NCI-H748 treated with DMSO at 0.1 percent for 48 hours (cell line): Measurements from ENCODE around the gene TMCC1.
A peak's percentile ranks its signal among the peaks of the same experiment; 100 is the strongest.
"Not testable (repeated sequence)": the region's sequence is repeated elsewhere in the genome, so short reads cannot be mapped to it uniquely, and the experiment has no call there.

ENCODE experiments used
- DNase-seq: peaks from one replicate; lab custom pipeline; 2025; lab: John Stamatoyannopoulos, UW

Gene TMCC1

GRCh38 chr3:129892857-129893580 lies 492 bp downstream of the TMCC1 start:
- peak; percentile 48 for DNase-seq

DNA sequence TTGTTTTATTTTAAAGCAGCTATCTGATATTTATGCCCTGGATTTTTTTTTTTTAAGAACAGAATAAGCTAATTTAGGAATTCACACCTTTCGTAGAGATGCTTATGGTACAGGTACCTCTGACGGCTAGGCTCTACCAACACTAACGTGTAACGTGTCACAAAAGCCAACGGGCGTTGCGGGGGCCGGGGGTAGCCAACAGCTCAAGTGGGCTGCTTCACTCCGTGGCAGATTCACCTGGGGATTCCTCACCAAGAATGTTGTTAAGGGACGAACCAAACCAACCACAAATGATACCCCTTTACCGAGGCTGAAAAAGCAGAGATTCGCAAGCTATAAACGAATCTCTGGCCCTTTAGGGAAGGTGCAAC lies 1.0 kb downstream of the TMCC1 start:
- no peak for DNase-seq

- DNase-seq = no peak
These were observed 2.6 kb downstream of the TMCC1 start for GRCh38 chr3:129890891-129891290.

DNA sequence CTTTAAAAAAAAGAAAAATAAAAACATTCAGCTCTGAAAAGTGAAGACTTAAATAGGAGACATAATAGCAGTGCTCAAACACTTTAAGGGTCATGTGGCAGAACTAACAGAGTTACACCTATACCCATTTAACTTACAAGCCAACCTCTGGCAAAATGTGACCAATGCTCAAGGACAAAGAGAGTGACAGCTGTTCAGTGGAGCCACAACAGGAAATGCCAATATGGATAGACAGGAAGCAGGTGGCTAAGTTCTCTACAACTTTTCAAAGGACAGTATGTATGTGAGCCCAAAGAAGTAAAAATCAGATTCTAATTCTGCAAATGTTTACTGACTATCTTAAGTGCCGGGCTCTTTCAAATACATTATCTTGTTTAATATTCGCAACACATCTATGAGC lies 3.4 kb downstream of the TMCC1 start:
- DNase-seq = peak; percentile 12

DNA sequence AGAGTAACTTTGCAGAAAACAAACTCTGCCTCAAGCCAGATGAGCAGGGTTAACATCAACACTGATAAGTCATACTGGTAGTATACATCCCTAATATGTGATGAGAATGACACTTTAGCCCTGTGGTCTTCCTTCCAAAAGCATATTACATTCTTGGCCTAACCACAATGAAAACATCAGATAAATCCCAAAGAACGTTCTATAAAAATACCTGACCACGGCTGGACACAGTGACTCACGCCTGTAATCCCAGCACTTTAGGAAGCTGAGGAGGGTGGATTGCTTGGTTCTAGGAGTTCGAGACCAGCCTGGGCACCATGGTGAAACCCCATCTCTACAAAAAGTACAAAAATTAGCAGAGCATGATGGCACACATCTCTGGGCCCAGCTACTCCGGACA lies 4.7 kb downstream of the TMCC1 start:
- no peak for DNase-seq

GRCh38 chr3:129881261-129881660 lies 12.2 kb downstream of the TMCC1 start:
- DNase-seq = no peak

DNA sequence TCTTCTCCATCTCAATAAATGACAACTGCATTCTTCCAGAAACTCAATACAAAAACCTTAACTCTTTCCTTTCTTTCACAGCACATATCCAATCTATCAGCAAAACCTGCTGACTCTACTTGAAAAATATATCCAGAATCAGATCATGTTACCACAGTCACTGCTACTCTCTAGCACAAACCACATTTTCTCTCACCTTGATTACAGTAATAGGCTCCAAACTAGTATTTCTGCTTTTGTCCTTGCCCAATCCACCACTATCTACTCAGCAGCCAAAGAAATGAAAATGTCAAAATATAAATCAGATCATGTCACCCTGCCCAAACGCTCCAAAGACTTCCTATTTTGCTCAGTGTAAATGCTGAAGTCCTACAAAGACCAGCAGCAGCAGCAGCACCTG lies 15.2 kb downstream of the TMCC1 start:
- no peak for DNase-seq

DNA sequence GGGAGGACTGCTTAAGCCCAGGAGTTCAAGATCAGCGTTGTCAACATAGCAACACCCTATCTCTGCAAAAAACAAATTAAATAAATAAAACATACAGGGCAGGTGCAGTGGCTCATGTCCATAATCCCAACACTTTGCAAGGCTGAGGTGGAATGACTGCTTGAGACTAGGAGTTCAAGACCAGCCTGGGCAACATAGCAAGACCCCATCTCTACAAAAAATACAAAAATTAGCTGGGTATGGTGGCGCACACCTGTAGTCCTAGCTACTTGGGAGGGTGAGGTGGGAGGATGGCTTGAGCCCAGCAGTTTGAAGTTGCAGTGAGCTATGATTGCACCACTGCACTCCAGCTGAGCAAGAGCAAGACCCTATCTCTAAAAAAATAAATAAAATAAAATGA lies 19.0 kb downstream of the TMCC1 start:
- not testable (repeated sequence) for DNase-seq

- DNase-seq = no peak
These were observed 24.6 kb downstream of the TMCC1 start for GRCh38 chr3:129868912-129869311.

- DNase-seq = no peak
These were observed 25.9 kb downstream of the TMCC1 start for GRCh38 chr3:129867506-129868124.

DNA sequence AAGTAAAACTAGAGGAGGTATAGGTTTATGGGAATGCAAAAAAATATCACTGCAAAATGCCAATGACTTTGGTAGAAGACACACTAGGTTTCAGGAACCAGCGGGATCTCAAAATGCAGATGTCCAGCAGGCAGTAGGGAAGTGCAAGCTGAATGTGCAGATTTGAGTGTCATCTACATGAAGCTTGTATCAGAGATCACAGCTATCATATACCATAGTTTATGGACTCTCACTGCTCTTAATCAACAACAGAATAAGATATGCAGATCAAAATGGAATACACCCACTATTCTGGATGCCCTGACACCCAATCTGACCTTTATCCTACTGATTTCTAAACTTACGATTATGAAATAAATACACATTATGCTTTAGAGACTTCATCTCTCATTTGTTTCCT lies 27.7 kb downstream of the TMCC1 start:
- DNase-seq = no peak

- no peak for DNase-seq
These were observed 29.0 kb downstream of the TMCC1 start for GRCh38 chr3:129864519-129864918.

DNA sequence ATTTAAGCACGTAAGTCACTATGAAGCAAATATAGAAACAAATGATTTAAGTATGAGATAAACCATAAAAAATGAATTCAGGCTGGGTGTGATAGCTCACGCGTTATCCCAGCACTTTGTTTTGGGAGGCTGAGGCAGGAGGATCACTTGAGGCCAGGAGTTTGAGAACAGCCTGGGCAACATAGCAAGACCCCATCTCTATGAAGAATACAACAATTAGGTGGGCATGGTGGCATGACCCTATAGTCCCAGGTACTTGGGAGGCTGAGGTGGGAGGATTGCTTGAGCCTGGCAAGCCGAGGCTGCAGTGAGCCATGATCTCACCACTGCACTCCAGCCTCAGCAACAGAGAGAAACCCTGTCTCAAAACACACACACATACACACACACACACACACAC lies 34.2 kb downstream of the TMCC1 start:
- DNase-seq = no peak

- no peak for DNase-seq
These were observed 35.6 kb downstream of the TMCC1 start for GRCh38 chr3:129857899-129858298.

DNA sequence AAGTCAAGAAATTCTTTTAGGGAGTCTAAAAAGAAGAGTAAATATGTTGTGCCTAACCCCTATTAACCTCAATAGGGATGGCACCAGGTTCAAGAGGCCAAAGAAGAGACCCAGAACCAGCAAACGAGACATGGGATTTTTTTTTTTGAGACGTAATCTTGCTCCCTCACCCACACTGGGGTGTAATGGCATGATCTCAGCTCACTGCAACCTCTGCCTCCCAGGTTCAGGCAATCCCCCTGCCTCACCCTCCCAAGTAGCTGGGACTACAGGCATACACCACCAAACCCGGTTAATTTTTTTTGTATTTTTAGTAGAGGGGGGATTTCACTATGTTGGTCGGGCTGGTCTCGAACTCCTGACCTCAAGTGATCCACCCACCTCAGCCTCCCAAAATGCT lies 36.7 kb downstream of the TMCC1 start:
- not testable (repeated sequence) for DNase-seq

GRCh38 chr3:129855832-129856419 lies 37.6 kb downstream of the TMCC1 start:
- no peak for DNase-seq

- no peak for DNase-seq
These were observed 38.2 kb downstream of the TMCC1 start for GRCh38 chr3:129855170-129855831.

DNA sequence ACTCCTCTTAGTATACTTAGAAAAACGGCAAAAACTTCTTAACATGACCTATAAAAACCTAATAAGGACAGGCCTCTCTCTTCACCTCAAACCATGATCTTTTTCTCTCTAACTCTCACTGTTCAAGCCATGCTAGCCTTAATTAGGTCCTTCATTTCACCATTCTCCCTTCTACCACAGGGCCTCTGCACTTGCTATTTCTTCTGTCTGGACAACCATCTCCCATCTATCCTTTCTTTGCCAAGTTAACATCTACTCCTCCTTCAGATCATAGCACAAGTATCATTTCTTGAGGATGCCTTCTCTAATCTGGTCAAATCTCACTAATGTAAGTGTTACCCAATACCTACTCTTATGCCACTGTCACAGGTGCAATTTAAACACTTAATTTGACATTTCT lies 39.1 kb downstream of the TMCC1 start:
- no peak for DNase-seq

DNA sequence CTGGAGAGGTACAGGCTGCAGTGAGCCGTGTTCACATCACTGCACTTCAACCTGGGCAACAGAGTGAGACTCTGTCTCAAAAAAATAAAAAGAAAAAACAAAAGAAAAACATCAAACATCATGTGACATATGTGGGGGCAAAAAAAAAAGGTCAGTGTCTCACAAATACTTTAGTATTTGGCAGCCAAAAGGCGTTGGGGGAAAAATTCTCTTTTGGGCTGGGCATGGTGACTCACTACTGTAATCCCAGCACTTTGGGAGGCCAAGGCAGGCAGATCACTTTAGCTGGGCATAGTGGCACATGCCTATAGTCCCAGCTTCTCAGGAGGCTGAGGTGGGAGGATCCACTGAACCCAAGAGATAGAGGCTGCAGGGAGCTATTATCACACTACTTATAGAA lies 47.6 kb downstream of the TMCC1 start:
- DNase-seq = no peak

- DNase-seq = no peak
These were observed 52.7 kb downstream of the TMCC1 start for GRCh38 chr3:129840707-129841360.

- DNase-seq = no peak
These were observed 55.4 kb downstream of the TMCC1 start for GRCh38 chr3:129838086-129838485.

DNA sequence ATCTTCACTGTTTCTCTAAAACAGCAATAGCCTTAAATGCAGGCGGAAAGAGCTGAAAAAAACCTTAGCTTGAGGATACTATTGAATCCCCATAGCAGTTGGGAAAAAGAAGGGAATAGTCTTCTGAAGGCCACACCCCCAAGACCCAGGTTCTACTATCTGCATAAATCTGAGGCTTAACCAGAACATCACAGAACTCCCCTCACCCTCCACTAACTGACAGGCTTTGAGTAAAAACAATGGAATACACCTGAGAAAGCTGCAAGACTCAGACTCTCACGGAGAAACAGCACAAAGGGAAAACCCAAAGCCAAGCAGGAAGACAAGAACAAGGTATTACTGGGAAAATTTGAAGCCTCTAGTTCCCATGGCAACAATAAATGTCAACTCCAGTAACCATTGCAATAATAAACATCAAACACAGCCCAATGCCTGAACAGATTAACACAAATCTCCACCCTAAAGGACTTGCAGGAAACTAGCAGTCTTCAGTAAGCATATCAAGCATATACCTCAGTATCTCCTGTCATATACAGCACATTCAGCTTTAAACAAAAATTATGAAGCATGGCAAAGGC lies 56.4 kb downstream of the TMCC1 start:
- no peak for DNase-seq
